22Rv1 (cell line): ENCODE data around the gene EVC.

ENCODE experiments used
- H3K27ac ChIP-seq: fragments of 450-650 bp; 2 replicates; pipeline ENCODE4 v1.5.1; 2017
- ZFX ChIP-seq: fragments of 450-650 bp; IDR thresholded peaks from 2 replicates; pipeline ENCODE4 v1.6.1; 2017; ENCODE audit warnings: antibody characterized with exemption, borderline replicate concordance
- TF ChIP-seq, protein P1 (sequence below): fragments of 450-650 bp; IDR thresholded peaks from 2 replicates; pipeline ENCODE4 v1.5.1; 2017; ENCODE audit warnings: mild to moderate bottlenecking

The EVC gene

DNA sequence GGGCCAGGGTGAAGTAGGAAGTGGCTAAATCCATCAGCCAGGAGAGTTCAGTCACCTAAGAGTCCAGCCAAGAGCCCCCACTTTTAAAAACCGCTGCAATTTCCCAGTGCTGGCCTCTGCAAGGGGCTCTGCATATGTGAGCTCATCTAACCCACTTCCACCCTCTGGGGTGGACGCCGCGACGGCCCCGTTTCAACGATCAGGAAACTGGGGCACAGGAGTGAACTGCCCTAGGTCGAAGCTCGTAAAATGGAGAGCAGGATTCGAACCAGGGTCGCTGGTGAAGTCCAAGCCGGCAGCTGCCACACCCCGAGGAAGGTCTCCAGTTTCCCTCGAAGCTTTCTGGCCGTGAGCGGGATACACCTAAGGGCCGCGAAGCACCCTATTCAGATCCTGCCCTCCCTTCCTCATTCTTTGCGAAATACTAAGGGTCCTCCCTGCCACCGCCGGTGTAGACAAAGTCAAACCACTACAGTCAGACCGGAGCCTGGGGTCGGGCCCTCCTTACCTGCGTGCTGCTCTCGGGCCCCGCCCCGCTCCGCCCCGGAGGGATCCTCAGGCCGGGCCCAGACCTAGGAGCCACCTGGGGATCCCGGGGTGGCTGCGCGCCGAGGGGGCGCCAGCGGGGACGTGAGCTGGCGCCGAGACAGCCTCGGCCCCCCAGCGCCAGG lies 3.1 kb upstream of the EVC start:
- TF ChIP-seq, protein P1, sequence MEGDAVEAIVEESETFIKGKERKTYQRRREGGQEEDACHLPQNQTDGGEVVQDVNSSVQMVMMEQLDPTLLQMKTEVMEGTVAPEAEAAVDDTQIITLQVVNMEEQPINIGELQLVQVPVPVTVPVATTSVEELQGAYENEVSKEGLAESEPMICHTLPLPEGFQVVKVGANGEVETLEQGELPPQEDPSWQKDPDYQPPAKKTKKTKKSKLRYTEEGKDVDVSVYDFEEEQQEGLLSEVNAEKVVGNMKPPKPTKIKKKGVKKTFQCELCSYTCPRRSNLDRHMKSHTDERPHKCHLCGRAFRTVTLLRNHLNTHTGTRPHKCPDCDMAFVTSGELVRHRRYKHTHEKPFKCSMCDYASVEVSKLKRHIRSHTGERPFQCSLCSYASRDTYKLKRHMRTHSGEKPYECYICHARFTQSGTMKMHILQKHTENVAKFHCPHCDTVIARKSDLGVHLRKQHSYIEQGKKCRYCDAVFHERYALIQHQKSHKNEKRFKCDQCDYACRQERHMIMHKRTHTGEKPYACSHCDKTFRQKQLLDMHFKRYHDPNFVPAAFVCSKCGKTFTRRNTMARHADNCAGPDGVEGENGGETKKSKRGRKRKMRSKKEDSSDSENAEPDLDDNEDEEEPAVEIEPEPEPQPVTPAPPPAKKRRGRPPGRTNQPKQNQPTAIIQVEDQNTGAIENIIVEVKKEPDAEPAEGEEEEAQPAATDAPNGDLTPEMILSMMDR, result no peak
- TF ChIP-seq ZFX, result no peak
- peak overlapping the region; percentile 74 for H3K27ac ChIP-seq

DNA sequence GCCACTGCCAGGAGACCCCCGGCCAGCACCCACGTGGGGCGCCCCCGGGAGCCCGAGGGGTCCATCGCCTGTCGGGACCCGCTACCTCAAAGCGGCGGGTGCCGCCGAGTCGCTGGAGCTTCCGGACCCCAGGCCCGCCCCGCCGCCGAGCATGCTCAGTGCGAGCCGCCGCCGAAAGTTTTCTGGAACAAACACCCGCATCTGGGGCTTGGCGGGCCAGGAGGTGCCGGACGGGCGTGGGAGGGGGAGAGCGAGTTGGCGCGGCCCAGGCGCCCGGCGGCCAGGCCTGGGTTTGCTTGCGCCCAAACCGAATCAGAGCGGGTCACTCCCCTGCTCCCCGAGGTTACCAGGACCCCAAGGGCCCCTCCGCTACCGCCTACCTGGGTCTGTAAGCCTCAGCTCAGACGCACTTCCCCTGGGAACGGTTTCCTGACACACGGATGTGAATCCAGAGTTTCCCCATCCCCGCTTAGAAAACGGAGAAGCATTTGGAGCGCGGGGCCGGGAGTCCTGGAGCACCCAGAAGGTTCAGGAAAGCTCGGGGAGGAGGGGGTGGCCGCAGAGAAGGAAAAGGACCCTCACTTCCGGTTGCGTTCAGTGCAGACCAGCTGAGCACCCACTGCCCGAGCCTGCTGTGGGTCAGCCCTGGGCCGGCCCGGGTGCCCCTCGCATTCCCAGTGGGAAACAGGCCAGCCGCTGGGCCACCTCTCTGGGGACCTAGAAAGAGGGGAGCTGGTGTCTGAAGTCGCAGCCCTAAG lies 2.4 kb upstream of the EVC start, which contains the start of gene EVC2:
Gene EVC2 (minus strand): TSS at position 111 of the 758 bp plus-strand sequence. CDS start 46 bp downstream, at position 65.
- peak within 1 kb of the TSS; percentile 74 for H3K27ac ChIP-seq
- TF ChIP-seq ZFX, result no peak
- TF ChIP-seq, protein P1, result no peak

DNA sequence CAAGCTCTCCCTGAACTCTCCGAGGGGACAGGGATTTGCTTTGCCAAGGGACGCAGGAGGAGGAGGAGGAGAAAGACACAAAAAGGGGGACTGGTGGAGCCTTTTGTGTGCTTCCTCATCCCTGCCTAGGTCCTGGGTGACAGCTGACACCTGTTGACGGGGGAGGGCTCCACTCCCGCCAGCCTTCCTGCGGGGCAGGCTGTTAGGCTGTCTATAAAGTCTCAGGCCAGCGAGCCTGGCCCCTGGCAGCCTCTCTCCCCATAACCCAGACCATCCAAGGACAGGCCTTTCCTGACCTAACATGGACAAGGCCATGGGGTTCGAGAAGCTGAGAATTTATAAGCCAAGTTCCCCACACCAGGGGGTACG lies 1.8 kb upstream of the EVC start:
- peak overlapping the region; percentile 74 for H3K27ac ChIP-seq
- no peak for TF ChIP-seq ZFX
- TF ChIP-seq, protein P1, result no peak

DNA sequence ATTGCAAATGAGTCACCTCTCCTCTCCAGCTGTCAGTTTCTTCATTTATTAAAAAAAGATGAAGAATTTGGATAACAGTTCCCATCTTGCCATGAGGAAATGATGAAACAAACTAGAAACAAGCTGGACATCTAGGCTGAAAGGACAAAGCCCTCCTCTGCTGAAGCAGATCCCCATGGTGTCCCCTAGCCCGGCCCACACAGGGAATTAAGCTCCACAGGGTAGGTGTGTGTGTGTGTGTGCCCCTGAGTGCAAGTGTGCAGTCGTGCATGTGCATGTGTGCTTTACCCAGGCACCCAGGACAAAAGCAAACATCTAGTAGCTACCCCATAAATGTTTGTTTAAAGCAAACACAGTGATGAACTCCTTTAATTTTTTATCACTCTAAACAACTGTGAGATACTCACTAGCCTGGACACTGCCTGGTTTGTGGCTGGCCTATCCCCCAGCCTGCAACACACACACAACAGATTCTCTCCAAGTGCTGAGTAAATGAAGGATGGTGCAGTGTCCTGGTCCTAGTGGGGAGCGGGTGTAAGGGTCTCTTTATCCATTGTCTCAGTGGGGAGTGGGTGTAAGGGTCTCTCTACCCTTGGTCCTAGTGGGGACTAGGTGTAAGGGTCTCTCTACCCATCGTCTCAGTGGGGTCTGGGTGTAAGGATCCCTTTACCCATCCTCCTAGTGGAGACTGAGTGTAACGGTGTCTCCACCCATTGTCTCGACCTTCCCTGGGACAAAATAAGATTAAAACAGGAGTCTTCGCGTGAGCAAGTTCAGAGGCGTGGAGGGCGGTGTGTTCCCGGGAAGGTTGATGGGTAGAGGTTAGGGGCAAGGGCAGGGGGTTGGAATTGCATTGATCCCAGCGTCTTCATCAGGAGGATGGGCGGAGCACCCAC lies 688 bp upstream of the EVC start:
- TF ChIP-seq, protein P1, result peak; percentile 35
- TF ChIP-seq ZFX, result no peak
- peak overlapping the region; percentile 74 for H3K27ac ChIP-seq

DNA sequence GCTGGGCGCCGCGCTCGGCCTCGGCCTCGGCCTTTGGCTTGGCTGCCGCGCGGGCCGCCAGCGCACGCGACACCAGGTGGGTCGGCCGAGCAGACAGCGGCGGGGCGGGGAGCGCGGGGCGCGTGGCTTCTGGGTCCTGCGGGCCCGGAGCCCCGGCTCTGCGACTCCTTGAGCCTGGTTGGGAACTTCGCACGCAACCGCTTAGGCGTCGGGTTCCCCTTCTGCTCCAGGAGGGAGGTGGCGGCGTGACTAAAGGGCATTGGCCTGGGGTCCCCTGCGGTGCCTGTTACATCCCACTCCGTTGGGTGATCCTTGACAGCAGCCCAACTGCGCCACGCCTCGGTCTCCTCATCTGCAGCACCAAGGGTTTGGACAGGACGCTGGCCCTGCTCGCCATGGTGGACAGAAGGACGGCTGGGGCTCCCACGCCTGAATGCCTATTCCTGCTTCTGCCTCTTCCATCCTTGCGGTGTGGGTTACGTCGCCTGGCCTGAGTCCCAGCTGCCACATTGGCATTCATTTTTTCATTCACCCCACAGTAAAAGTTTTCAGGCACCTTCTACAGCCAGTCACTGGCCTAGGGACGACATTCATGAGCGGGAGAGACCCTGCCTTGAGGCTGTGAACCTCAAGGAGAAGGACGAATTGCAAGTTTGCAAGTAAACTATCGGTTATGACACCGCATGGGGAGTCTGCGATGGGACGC lies 631 bp downstream of the EVC start:
- TF ChIP-seq, protein P1, result no peak
- no peak for TF ChIP-seq ZFX
- H3K27ac ChIP-seq, result peak overlapping the region; percentile 74

DNA sequence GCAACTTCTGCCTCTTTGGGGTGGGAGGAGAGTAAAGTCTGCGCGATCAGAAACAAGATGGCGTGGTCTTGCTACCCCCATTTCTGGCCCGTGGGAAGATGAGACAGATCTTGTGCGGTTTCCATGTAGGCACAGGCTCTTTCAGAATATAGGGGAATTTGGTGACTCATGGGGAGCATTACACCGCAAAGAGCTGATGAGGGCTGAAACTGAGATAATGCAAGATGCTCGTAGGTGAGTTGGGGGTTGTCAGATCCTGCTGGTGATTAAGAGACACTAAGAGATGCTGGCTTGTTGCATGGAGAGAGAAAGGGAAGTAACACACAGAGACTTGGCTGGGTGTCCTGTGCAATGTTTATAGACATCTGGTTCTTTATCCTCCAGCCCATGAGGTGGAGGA lies 1.5 kb downstream of the EVC start:
- no peak overlapping the region for H3K27ac ChIP-seq
- TF ChIP-seq, protein P1, result no peak
- no peak for TF ChIP-seq ZFX
